Measurements from ENCODE around the gene SPINK9.

Gene SPINK9

DNA sequence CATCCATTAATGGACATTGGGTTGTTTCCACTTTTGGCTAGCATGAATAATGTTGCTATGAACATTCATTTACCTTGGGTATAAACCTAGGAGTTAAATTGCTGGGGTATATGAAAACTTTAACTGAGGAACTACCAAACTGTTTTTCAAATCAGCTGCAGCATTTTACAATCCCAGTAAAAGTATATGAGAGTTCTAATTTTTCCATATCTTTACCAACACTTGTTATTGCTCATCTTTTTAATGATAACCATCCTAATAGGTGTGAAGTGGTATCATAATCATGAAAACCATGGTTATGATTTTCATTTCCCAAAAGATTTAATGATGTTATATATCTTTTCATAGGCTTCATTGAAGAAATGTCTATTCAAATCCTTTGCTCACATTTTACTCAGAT is 32.9 kb downstream of the SPINK9 start:
- no peak for DNase-seq (ENCODE audit: low spot score)

DNA sequence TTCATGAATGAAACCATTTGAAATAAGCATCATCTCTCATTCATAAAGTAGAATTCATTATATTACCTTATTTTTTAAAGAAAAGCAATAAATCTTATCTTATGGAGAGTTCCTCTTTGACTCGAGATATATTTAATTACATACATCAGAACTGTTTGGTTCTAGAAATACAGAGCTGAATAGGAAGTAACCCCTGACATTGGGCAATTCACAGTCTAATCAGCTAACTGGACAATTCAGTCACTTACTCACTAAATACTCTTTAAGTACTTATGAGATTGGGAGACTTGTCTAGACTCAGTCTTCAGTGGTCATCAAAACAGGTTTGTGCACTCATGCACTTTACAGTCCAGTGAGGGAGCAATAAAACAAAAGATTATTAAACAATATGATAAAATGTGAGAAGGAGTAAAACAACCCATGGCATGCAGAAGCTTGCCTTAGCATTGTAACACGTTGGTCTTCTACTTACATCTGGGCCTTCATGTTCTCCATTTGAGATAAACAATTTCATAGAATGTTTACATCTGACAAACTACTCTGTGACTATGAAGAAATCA is 36.9 kb downstream of the SPINK9 start:
- DNase-seq (ENCODE audit: low spot score), result no peak

GRCh38 chr5:148372893-148373292 is 37.5 kb downstream of the SPINK9 start:
- DNase-seq (ENCODE audit: low spot score), result no peak

DNA sequence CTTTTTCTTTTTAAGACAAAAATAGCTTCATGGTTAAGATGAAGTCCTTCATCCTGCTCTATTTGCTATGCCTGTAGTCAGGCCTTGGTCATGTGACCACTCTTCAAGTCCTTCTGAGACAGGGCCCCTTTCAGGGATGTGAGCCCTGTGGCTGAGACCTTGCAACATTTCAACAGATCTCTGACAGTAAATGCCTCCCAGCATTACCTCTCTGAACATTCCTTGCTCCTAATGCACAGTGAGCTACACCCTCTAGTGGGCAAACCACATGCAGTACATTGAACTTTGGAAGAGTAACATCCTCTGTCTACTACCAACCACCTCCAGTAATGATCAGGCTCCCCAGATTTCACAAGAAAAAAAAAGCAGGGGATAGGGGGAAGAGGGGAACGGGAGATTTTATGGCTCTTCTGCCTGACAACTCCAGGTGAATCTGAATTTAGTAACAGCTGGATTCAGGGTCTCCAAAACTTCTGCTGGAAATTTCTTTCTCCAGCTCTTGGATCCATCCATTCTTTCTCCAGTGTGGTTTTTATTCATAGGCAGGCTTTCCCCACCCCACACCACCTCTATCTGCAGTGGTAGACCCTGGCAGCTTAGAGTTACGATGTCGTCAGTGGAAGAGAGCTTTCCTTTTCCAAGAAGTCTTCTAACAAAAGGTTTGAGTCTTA is 39.5 kb downstream of the SPINK9 start:
- DNase-seq (ENCODE audit: low spot score), result peak; percentile 71

DNA sequence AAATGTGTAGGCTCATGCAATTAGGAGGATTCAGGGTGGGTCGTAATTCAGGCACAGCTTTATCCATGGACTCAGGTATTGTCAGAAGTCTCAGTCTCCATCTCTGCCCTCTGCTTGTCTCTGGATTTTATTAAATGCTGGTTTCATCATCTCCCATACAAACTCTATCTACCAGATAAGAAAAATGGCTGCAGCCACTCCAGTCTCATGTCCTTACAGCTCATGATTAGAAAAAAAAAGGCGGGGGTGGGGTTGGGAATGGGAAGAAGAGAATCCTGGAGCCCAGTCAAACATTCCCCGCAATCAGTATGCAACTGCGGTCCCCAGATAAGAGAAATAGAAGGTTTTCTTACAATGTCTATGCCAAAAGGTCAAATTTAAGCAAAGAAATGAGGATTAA is 40.8 kb downstream of the SPINK9 start:
- DNase-seq (ENCODE audit: low spot score), result no peak

- no peak for DNase-seq (ENCODE audit: low spot score)
Observed at GRCh38 chr5:148378670-148379069, 43.3 kb downstream of the SPINK9 start.

DNA sequence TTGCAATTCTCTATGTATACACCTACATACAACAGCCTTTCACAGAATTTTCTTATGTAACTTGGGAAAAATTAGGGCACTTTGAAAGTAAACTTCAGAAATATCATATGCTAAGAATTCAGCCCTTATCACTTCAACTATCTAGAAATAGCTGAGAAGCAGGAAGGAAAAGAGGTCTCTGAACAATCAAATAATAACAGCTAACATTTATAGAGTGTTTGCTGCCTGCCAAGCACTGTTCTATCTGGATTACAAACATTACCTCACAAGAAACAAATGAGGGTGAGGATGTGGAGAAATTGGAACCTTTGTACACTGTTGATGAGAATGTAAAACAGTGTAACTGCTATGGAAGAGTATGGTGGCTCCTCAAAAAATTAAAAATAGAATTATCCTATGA is 44.0 kb downstream of the SPINK9 start:
- DNase-seq (ENCODE audit: low spot score), result no peak

GRCh38 chr5:148381906-148382305 is 46.5 kb downstream of the SPINK9 start:
- DNase-seq (ENCODE audit: low spot score), result no peak

DNA sequence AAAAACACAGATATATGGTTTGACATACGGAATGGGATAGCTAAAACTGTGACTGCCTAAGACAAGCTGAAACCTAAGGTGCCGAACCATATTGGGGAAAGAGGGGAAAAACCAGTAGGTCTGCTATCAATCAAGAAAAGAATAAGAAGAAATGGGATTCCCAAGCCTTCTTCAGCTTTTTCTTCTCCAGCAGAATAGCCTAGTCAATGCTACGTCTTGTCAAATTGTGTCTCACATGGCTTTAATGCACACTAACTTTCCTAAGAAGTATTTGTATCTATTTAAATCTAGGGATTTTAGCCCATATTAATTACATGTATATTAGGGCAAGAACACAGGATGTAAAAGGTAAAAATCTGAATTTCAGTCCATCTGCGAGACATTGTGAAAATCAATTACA is 47.6 kb downstream of the SPINK9 start:
- DNase-seq (ENCODE audit: low spot score), result no peak

DNA sequence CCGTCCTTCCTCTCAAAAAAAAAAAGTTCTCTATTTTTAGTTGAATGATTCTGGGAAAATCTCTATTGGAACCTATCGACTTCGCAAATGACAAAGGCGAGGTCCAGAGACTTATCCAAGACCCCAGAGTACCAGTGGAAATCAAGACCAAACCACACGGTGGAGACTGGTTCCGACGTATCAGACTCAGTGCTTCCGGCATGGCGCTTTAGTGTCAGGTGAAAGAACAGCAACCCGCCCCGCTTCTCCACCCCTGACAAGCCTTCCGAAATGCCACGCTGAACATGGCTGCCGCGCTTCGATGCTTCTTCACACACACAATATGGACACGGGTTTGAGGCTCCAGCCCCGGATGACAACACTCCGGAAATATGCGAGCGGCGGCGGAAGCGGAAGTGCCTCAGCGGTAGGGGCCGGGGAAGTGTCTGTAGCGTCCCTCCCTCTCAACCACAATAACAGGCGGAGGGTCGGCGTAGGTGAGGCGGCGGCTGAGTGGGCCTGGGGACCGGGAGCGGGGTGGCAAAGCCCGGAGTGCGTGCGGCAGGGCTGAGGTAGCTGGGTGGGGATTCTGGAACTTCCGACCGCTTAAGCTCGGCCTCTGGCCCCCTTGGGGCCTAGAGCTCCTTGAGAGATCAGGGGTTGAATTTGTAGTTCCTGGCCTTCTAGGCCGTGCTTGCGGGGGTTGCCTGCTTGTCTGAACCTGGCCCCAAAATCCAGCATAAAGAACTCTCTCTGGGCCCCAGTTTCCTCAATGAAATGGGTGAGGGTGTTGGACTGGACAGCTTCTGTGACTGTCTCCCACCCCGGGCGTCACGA is 48.4 kb downstream of the SPINK9 start, which contains the start of gene FBXO38:
Gene FBXO38 (plus strand): TSS at position 395 of the 816 bp plus-strand sequence. CDS start 10,819 bp downstream, outside the sequence.
- DNase-seq (ENCODE audit: low spot score), result peak; percentile 96

GRCh38 chr5:148384380-148384737 is 49.0 kb downstream of the SPINK9 start:
- DNase-seq (ENCODE audit: low spot score), result peak; percentile 12

- DNase-seq (ENCODE audit: low spot score), result no peak
Observed at GRCh38 chr5:148385094-148385493, 49.7 kb downstream of the SPINK9 start.

DNA sequence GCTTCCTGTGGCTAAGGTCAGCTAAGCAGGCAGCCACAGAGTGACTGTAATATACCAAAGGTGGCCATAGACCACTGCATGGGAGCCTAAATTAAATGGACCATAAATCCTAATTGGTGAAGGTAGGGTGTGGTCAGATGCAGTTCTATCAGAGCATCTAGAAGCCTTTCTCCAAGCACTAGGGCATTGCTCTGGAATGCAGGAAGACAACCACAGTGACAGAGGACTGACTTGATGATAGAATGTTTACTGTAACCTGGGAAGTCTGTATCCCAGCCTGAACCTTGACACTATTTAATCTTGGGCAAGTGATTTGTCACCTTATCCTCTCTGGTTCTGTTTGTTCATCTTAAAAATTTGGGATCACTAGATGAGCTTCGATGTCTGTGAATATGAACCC is 50.7 kb downstream of the SPINK9 start:
- peak; percentile 18 for DNase-seq (ENCODE audit: low spot score)

- peak; percentile 40 for DNase-seq (ENCODE audit: low spot score)
Observed at GRCh38 chr5:148387325-148387724, 52.0 kb downstream of the SPINK9 start.

DNA sequence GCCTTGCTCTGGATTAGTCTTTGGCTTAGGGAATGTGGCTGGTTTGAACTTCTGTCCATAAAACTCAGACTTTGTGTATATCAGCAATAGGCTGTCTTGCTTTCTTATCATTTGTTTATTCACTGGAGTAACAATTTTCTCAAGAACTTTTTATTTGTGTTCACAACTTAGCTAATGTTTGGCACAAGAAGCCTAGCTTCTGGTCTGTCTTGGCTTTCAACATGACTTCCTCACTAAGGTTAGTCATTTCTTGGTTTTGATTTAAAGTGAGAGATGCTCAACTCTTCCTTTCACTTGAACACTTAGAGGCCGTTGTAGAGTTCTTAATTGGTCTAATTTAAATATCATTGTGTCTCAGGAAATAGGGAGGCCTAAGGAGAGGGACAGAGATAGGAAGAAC is 53.3 kb downstream of the SPINK9 start:
- DNase-seq (ENCODE audit: low spot score), result no peak
